ENCODE measurements around the gene MTSS2.
"Not testable (repeated sequence)": the region's sequence is repeated elsewhere in the genome, so short reads cannot be mapped to it uniquely, and the experiment has no call there.

The MTSS2 gene

GRCh38 chr16:70657956-70658355 is 27.9 kb downstream of the MTSS2 start:
- in situ Hi-C loops (cut with MboI; ENCODE audit: low sequenced_read_pairs), result no loop called here

GRCh38 chr16:70656712-70657263 is 29.1 kb downstream of the MTSS2 start:
- in situ Hi-C loops (cut with MboI; ENCODE audit: low sequenced_read_pairs), result no loop called here

- in situ Hi-C loops (cut with MboI; ENCODE audit: low sequenced_read_pairs), result no loop called here
Measured at GRCh38 chr16:70656065-70656711, 29.7 kb downstream of the MTSS2 start.

GRCh38 chr16:70653809-70654771 is 31.8 kb downstream of the MTSS2 start:
- in situ Hi-C loops (cut with MboI; ENCODE audit: low sequenced_read_pairs), result no loop called here

DNA sequence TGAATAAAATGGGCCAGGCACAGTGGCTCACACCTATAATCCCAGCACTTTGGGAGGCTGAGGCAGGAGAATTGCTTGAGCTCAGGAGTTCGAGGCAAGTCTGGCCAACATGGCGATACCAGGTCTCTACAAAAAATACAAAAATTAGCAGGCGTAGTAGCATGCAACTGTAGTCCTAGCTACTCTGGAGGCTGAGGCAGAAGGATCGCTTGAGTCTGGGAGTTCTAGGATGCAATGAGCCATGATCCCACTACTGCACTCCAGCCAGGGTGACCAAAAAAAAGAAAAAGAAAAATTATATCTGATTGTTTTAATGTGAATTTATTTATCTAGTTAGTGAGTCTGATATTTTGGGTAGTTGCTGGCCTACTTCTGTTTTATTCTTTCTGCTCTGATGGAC is 32.4 kb downstream of the MTSS2 start:
- in situ Hi-C loops (cut with MboI; ENCODE audit: low sequenced_read_pairs), result no loop called here

DNA sequence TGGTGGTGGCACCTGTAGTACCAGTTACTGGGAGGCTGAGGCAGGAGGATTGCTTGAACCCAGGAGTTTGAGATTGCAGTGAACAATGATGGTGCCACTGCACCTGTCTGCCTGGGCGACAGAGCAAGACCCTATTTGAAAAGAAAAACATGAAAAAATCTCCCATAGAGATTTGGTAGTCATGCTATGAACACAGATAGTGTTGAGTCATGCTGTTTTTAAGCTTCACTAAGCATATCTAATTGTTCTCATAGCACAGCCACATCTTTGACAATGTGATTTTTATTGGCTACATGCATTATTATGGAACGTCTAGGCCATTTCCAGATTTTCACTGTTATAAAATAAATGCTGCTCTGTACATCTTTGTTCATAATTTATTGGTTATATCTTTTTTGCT is 33.5 kb downstream of the MTSS2 start:
- in situ Hi-C loops (cut with MboI; ENCODE audit: low sequenced_read_pairs), result no loop called here

DNA sequence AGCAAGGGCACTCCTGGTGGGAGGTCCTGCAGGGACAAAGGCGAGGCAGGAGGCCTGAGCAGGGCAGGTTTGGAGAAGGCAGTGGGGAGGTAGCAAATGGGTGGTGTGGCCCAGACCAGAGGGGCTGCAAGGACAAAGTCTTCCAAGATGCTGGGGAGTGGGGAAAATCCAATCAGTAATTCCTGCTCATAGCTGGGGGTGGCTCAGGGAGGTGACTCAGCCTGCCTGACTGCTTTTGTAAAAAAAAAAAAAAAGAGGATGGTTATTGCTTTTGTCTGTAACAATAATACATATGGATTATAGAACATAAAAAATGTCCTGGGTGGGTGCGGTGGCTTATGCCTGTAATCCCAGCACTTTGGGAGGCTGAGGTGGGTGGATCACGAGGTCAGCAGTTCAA is 34.3 kb downstream of the MTSS2 start:
- in situ Hi-C loops (cut with MboI; ENCODE audit: low sequenced_read_pairs), result no loop called here

DNA sequence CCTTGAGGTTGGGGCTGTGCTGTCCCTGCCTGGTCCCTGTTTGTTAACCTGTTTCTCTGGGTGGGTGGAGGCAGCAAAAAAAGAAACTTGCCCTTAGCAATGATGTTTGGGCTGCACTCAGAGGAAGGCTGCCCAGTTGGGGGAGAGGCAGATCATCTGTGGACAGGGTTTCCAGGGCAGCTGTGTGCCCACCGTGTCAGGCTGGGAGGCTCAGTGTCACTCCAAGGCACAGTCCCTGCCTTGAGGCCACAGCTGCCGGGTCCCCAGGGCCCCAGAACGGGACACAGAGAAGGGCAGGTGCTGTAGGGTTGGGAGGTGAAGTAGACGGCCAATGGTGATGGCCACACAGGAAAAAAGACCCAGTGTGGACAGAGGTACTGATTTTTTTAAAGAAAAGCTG is 35.6 kb downstream of the MTSS2 start:
- in situ Hi-C loops (cut with MboI; ENCODE audit: low sequenced_read_pairs), result no loop called here

DNA sequence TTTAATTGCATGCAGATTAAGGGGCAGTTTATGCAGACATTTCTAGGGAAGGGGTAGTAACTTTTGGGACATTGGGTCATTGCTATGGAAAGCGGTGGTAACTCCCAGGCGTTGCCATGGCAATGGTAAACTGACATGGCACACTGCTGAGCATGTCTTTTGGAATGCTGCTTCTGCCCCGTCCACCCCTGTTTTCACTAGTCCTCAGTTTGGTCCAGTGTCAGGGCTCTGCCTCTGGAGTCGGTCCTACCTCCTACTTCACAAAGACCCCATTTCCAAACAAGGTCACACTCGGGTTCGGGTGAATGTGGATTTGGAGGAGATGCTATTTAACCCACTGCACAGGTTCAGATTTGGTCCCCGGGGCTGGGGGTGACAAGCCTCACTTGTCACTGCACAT is 36.6 kb downstream of the MTSS2 start:
- in situ Hi-C loops (cut with MboI; ENCODE audit: low sequenced_read_pairs), result no loop called here

DNA sequence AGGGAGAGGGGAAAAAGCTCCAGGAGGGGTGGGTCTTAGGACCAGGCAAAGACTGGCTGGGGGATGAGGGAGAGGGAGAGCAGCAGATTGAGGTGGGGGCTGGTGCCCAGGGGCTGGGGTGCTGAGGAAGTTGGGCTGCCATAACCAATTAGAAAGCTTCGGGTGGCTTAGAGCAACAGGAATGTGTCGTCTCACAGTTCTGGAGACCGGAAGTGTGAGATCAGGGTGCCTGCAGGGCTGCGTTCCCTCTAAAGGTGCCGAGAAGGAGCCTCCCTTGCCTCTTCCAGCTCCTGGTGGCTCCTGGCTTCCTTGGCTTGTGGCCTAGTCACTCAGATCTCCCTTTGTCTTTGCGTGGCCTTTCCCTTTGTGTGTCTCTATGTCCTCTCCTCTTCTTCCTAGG is 37.2 kb downstream of the MTSS2 start:
- in situ Hi-C loops (cut with MboI; ENCODE audit: low sequenced_read_pairs), result no loop called here

- in situ Hi-C loops (cut with MboI; ENCODE audit: low sequenced_read_pairs), result no loop called here
Measured at GRCh38 chr16:70647441-70648359, 38.2 kb downstream of the MTSS2 start.

- in situ Hi-C loops (cut with MboI; ENCODE audit: low sequenced_read_pairs), result no loop called here
Measured at GRCh38 chr16:70646260-70647241, 39.3 kb downstream of the MTSS2 start, which contains the start of gene IL34. TSS of gene IL34 (plus strand) at chr16:70646559. CDS start at chr16:70646948, 389 bp downstream.

DNA sequence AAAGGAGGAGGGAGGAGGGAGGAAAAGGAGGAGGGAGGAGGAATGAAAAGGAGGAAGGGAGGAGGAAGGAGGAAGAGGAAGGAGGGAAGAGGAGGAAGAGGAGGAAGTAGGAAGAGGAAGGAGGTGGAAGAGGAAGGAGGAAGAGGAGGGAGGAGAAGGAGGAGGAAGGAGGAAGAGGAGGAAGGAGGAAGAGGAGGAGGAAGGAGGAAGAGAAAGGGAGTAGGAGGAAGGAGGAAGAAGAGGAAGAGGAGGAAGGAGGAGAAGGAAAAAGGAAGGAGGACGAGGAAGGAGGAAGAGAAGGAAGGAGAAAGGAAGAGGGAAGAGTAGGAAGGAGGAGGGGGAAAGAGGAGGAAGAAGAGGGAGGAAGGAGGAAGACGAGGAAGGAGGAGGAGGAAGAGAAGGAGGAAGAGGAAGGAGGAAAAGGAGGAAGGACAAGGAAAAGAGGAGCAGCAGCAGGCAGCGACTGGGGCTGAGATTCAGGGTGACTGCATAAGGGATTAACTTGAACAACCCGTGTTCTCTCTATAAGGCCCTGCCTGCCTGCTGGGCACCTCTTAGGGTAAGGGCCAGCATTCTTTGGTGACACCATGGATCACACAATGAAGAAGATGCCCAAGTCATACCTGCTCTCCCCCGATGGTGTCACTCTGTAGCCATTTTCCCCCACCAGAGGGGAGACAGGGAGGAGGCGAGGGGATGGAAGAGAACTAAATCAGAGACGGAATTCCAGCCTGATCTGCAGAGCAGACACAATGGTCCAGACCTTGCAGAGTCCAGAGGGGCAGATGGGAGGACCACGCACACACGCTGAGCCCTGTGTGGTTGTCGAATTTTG is 40.9 kb downstream of the MTSS2 start:
- in situ Hi-C loops (cut with MboI; ENCODE audit: low sequenced_read_pairs), result no loop called here

DNA sequence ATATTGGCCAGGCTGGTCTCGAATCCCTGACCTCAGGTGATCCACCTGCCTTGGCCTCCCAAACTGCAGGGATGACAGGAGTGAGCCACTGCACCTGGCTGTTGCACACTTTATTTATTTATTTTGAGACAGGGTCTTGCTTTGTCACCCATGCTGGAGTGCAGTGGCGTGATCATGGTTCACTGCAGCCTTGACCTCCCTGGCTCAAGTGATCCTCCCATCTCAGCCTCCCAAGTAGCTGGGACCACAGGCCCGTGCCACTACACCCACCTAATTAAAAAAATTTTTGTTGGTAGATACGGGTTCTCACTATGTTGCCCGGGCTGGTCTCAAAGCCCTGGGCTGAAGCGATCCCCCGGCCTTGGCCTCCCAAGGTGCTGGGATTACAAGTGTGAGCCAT is 42.6 kb downstream of the MTSS2 start:
- in situ Hi-C loops (cut with MboI; ENCODE audit: low sequenced_read_pairs), result not testable (repeated sequence)

GRCh38 chr16:70642633-70643032 is 43.2 kb downstream of the MTSS2 start:
- in situ Hi-C loops (cut with MboI; ENCODE audit: low sequenced_read_pairs), result no loop called here

DNA sequence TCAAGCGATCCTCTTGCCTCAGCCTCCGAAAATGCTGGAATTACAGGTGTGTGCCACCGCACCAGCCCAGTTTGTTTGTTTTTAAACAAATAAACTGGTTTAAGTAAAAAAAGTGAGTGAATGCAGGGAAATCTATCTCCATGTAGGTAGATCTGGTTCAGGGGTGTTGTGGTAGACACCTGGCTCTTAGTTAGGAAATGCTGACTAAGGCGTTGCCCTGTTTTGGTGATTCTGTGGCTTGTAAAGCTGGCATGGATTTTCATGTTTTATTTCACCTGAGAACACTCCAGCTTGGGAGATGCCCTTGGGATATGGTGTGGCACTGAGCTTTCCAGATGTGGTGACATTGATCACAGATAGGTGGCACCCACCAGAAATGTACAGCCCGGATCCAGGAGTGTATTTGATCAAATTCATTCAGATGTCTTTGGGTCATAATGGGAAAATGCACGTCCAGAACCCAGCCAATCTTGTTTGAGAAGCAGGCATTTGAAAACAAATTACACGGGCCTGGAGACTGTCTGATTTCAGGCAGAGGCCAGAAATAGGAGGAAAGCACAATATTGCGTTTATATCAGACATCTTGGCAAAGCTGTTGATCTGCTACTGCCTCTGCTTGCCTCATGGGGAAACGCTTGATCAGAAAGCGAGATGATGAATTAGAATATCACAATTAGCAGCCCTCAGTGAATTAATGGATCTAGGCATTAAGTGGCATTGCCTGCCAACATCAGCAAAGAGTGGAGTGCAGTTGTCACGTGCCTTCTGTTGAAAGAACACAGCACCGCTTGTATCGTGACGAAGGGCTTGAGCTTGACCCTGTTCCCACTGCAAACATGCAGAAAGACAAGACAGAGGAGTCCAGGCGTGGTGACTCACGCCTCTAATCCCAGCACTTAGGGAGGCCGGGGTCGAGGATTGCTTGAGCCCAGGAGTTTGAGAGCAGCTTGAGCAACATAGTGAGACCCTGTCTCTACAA is 46.8 kb downstream of the MTSS2 start:
- in situ Hi-C loops (cut with MboI; ENCODE audit: low sequenced_read_pairs), result no loop called here

Data from hTERT RPE-1 (cell line).